ENCODE measurements around the gene ST6GALNAC5.

GRCh38 chr1:77048615-77049005 lies 181.3 kb downstream of the ST6GALNAC5 start:
- no peak for TF ChIP-seq TAF1 (IDR thresholded peaks at IDR 0.05; ENCODE audit: borderline replicate concordance, insufficient read depth, low read length)
- TF ChIP-seq SIN3A (IDR thresholded peaks at IDR 0.05; ENCODE audit: borderline replicate concordance, insufficient read depth, low read length): no peak
- no peak for TF ChIP-seq POLR2AphosphoS5 (IDR thresholded peaks at IDR 0.05; ENCODE audit: low read depth, low read length)
